Mesenchymal stem cell (in vitro differentiated cells and primary cell): Measurements from ENCODE around the gene SHANK1.

Source experiments
- DNase-seq: peaks from one replicate; pipeline ENCODE4 v3.0.0-alpha.2; 2013
- H2AFZ ChIP-seq: one replicate; pipeline ENCODE4 v1.6.1; 2013; ENCODE audit warnings: low read depth, mild to moderate bottlenecking, control low read depth, inconsistent platforms, low read length, moderate library complexity
- H2AK5ac ChIP-seq: 2 replicates; pipeline ENCODE4 v1.6.1; 2013; ENCODE audit warnings: low read length, moderate library complexity, mild to moderate bottlenecking, inconsistent platforms; ENCODE audit not compliant: severe bottlenecking
- H2BK120ac ChIP-seq: one replicate; pipeline ENCODE4 v1.6.1; 2013; ENCODE audit warnings: low read depth, mild to moderate bottlenecking, inconsistent platforms, low read length, moderate library complexity
- H2BK12ac ChIP-seq, 2 experiments: one replicate each; pipeline ENCODE4 v1.6.1; 2013; ENCODE audit warnings: inconsistent platforms in 2 of 2, low read length in 2 of 2, mild to moderate bottlenecking in 2 of 2, moderate library complexity in 2 of 2, control low read depth in 1 of 2
- H2BK15ac ChIP-seq: one replicate; pipeline ENCODE4 v1.6.1; 2013; ENCODE audit warnings: mild to moderate bottlenecking, low read depth, inconsistent platforms; ENCODE audit not compliant: poor library complexity, severe bottlenecking
- H2BK5ac ChIP-seq: 2 replicates; pipeline ENCODE4 v1.6.1; 2013; ENCODE audit warnings: low read depth, mild to moderate bottlenecking, low read length, control low read depth, inconsistent platforms; ENCODE audit not compliant: poor library complexity, severe bottlenecking
- H3K14ac ChIP-seq, 2 experiments: one replicate each; pipeline ENCODE4 v1.6.1; 2013; ENCODE audit warnings: inconsistent platforms in 2 of 2, low read length in 2 of 2, control low read depth in 1 of 2, mild to moderate bottlenecking in 1 of 2, moderate library complexity in 1 of 2
- H3K18ac ChIP-seq, 2 experiments: one replicate each; pipeline ENCODE4 v1.6.1; 2013; ENCODE audit warnings: inconsistent platforms in 2 of 2, low read length in 2 of 2, control low read depth in 1 of 2, low read depth in 1 of 2, mild to moderate bottlenecking in 1 of 2
- H3K23ac ChIP-seq, 2 experiments: one replicate each; pipeline ENCODE4 v1.6.1; 2013; ENCODE audit warnings: inconsistent platforms in 2 of 2, low read length in 2 of 2, mild to moderate bottlenecking in 2 of 2, moderate library complexity in 2 of 2, control low read depth in 1 of 2
- H3K27ac ChIP-seq: 2 replicates; pipeline ENCODE4 v1.5.1; 2013; ENCODE audit warnings: mild to moderate bottlenecking, moderate library complexity, low read length, control low read depth, inconsistent platforms; ENCODE audit not compliant: poor library complexity, severe bottlenecking
- H3K27me3 ChIP-seq, 2 experiments: 2 replicates each; pipeline versions ENCODE4 v1.6.1 to v1.7.0; 2013; ENCODE audit warnings: low read length in 2 of 2, mild to moderate bottlenecking in 2 of 2, moderate library complexity in 2 of 2, control low read depth in 1 of 2, inconsistent platforms in 1 of 2; ENCODE audit not compliant: control insufficient read depth in 1 of 2, insufficient read depth in 1 of 2
- H3K36me3 ChIP-seq, 2 experiments: 2 replicates each; pipeline versions ENCODE4 v1.6.1 to v1.7.0; 2013; ENCODE audit warnings: low read length in 2 of 2, control low read depth in 1 of 2, inconsistent platforms in 1 of 2, low read depth in 1 of 2, mild to moderate bottlenecking in 1 of 2; ENCODE audit not compliant: insufficient read depth in 2 of 2, control insufficient read depth in 1 of 2
- H3K4ac ChIP-seq, 2 experiments: one replicate each; pipeline ENCODE4 v1.6.1; 2013; ENCODE audit warnings: inconsistent platforms in 2 of 2, low read length in 2 of 2, mild to moderate bottlenecking in 2 of 2, moderate library complexity in 2 of 2, control low read depth in 1 of 2, low read depth in 1 of 2
- H3K4me1 ChIP-seq: 2 replicates; pipeline ENCODE4 v1.6.1; 2013; ENCODE audit warnings: low read depth, low read length, control low read depth; ENCODE audit not compliant: control insufficient read depth, insufficient read depth
- H3K4me2 ChIP-seq: 2 replicates; pipeline ENCODE4 v1.6.1; 2013; ENCODE audit warnings: low read length, mild to moderate bottlenecking, inconsistent platforms; ENCODE audit not compliant: poor library complexity, severe bottlenecking
- H3K4me3 ChIP-seq, 2 experiments: 2 replicates each; pipeline versions ENCODE4 v1.5.1 to v1.7.0; 2013; ENCODE audit warnings: low read length in 2 of 2, mild to moderate bottlenecking in 2 of 2, control low read depth in 1 of 2, low read depth in 1 of 2; ENCODE audit not compliant: insufficient read depth in 1 of 2
- H3K79me1 ChIP-seq: replicated peaks from 2 replicates; pipeline ENCODE4 v1.6.1; 2013; ENCODE audit warnings: mild to moderate bottlenecking, control low read depth, low read length, inconsistent platforms; ENCODE audit not compliant: poor library complexity, severe bottlenecking
- H3K9ac ChIP-seq: 2 replicates; pipeline ENCODE4 v1.7.0; 2013; ENCODE audit warnings: mild to moderate bottlenecking, low read length, moderate library complexity
- H3K9me3 ChIP-seq: 2 replicates; pipeline ENCODE4 v1.7.0; 2013; ENCODE audit warnings: mild to moderate bottlenecking, low read length; ENCODE audit not compliant: control insufficient read depth
- H4K8ac ChIP-seq: one replicate; pipeline ENCODE4 v1.6.1; 2013; ENCODE audit warnings: inconsistent platforms, mild to moderate bottlenecking, low read length, moderate library complexity
- H4K91ac ChIP-seq: one replicate; pipeline ENCODE4 v1.6.1; 2013; ENCODE audit warnings: mild to moderate bottlenecking, low read length, inconsistent platforms
- WGBS: methylation state at CpG from one replicate; pipeline ENCODE4 v1.1.7; 2013; ENCODE audit warnings: mixed read lengths; 5-methylcytosine and 5-hydroxymethylcytosine counted together

SHANK1 gene

GRCh38 chr19:50702871-50703829, 16.5 kb downstream of the SHANK1 start:
- no peaks in the 10 kb centered on the region for H3K36me3 ChIP-seq
- H2BK5ac ChIP-seq = no peak overlapping the region
- H2BK15ac ChIP-seq = no peak overlapping the region
- H3K79me1 ChIP-seq = no peaks in the 10 kb centered on the region
- no peak overlapping the region for H3K4ac ChIP-seq
- H3K4me3 ChIP-seq = no peak overlapping the region
- 77% methylated on average over 43 of the region's 47 CpGs for WGBS
- H3K18ac ChIP-seq = no peak overlapping the region
- no peaks in the 10 kb centered on the region for H3K4me1 ChIP-seq
- H3K14ac ChIP-seq = no peak overlapping the region
- no peak overlapping the region for H3K27ac ChIP-seq
- no peak overlapping the region for H4K8ac ChIP-seq
- peaks cover 0 to 17% of the 10 kb centered on the region in 2 experiments for H3K27me3 ChIP-seq
- DNase-seq = no peak
- H2BK120ac ChIP-seq = no peak overlapping the region
- H3K23ac ChIP-seq = no peak overlapping the region
- H3K9ac ChIP-seq = no peak overlapping the region
- H3K4me2 ChIP-seq = no peak overlapping the region
- no peak overlapping the region for H2AFZ ChIP-seq
- no peak overlapping the region for H2AK5ac ChIP-seq
- H3K9me3 ChIP-seq = no peaks in the 10 kb centered on the region
- H2BK12ac ChIP-seq = no peak overlapping the region
- H4K91ac ChIP-seq = no peak overlapping the region

- no peak overlapping the region for H3K18ac ChIP-seq
- H3K23ac ChIP-seq = no peak overlapping the region
- no peak overlapping the region for H3K9ac ChIP-seq
- no peak overlapping the region for H3K4ac ChIP-seq
- H4K8ac ChIP-seq = no peak overlapping the region
- H2BK120ac ChIP-seq = no peak overlapping the region
- no peak overlapping the region for H3K4me2 ChIP-seq
- H2BK5ac ChIP-seq = no peak overlapping the region
- H2AFZ ChIP-seq = no peak overlapping the region
- H4K91ac ChIP-seq = no peak overlapping the region
- peaks cover 0 to 24% of the 10 kb centered on the region in 2 experiments for H3K27me3 ChIP-seq
- H3K4me1 ChIP-seq = no peaks in the 10 kb centered on the region
- no peaks in the 10 kb centered on the region for H3K9me3 ChIP-seq
- no peak overlapping the region for H3K27ac ChIP-seq
- no peak overlapping the region for H2AK5ac ChIP-seq
- no peak overlapping the region for H2BK12ac ChIP-seq
- no peak for DNase-seq
- H3K14ac ChIP-seq = no peak overlapping the region
- H2BK15ac ChIP-seq = no peak overlapping the region
- WGBS = 77% methylated on average over 19 of the region's 23 CpGs
- H3K79me1 ChIP-seq = no peaks in the 10 kb centered on the region
- H3K36me3 ChIP-seq = no peaks in the 10 kb centered on the region
- no peak overlapping the region for H3K4me3 ChIP-seq
Observed at GRCh38 chr19:50702158-50702870, 17.3 kb downstream of the SHANK1 start.

- no peak overlapping the region for H3K27ac ChIP-seq
- H4K8ac ChIP-seq = no peak overlapping the region
- H3K9ac ChIP-seq = no peak overlapping the region
- no peak overlapping the region for H2BK120ac ChIP-seq
- no peak overlapping the region for H2AK5ac ChIP-seq
- no peaks in the 10 kb centered on the region for H3K79me1 ChIP-seq
- H3K4ac ChIP-seq = no peak overlapping the region
- no peak overlapping the region for H2BK5ac ChIP-seq
- no peak for DNase-seq
- WGBS = 84% methylated on average over 12 of the region's 13 CpGs
- no peak overlapping the region for H3K23ac ChIP-seq
- no peak overlapping the region for H2BK15ac ChIP-seq
- H3K27me3 ChIP-seq = peaks cover 0 to 31% of the 10 kb centered on the region in 2 experiments
- no peak overlapping the region for H2AFZ ChIP-seq
- no peak overlapping the region for H3K4me3 ChIP-seq
- H3K9me3 ChIP-seq = no peaks in the 10 kb centered on the region
- no peak overlapping the region for H2BK12ac ChIP-seq
- H3K4me1 ChIP-seq = no peaks in the 10 kb centered on the region
- H3K14ac ChIP-seq = no peak overlapping the region
- H3K18ac ChIP-seq = no peak overlapping the region
- H3K36me3 ChIP-seq = no peaks in the 10 kb centered on the region
- no peak overlapping the region for H4K91ac ChIP-seq
- no peak overlapping the region for H3K4me2 ChIP-seq
Observed at GRCh38 chr19:50701367-50701985, 18.1 kb downstream of the SHANK1 start.
